Measurements from ENCODE around the gene ARHGEF4.

The ARHGEF4 gene

GRCh38 chr2:131093696-131094462 is 257.2 kb downstream of the ARHGEF4 start:
- no peak for DNase-seq (ENCODE audit: low spot score)

- no peak for DNase-seq (ENCODE audit: low spot score)
Observed at GRCh38 chr2:131094463-131095281, 258.0 kb downstream of the ARHGEF4 start.

All from GM03348 (cell line).